GM21723 (cell line): ENCODE measurements around the gene GLG1.
"Not testable (repeated sequence)": the region's sequence is repeated elsewhere in the genome, so short reads cannot be mapped to it uniquely, and the experiment has no call there.

Experiments
- ATAC-seq: cut with Tn5 transposase; IDR thresholded peaks from one replicate; pipeline ENCODE4 v1.9.1; 2021; ENCODE audit warnings: mild to moderate bottlenecking, moderate library complexity; ENCODE audit not compliant: unreplicated experiment

The GLG1 gene

DNA sequence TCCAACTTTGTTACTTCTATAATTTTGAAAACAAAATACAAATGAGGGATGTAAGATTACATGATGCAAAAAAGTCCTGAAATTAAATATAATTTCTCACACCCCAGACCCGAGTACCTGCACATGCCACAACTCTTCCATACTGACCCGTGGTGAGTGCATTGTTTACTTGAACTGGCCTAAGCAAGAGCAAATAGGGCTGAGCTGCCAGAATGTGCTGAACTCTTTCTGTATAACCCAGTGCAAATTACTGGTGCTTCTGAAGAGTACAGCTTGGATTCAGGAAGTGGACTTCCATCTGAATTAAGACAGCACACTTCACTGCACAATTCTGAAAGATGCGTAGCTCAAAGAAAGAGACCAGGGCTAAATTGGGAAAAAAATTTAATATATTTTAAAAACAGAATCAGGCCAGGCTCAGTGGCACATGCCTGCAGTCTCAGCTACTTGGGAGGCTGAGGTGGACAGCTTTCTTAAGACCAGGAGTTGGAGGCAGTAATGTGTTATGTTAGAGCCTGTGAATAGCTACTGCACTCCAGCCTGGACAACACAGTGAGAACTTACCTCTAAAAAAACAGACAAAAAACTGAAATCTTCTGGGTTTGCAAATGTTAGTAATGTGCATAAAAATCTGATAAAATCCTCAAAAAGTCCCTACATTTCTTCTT, 63.9 kb downstream of the GLG1 start:
- not testable (repeated sequence) for ATAC-seq

DNA sequence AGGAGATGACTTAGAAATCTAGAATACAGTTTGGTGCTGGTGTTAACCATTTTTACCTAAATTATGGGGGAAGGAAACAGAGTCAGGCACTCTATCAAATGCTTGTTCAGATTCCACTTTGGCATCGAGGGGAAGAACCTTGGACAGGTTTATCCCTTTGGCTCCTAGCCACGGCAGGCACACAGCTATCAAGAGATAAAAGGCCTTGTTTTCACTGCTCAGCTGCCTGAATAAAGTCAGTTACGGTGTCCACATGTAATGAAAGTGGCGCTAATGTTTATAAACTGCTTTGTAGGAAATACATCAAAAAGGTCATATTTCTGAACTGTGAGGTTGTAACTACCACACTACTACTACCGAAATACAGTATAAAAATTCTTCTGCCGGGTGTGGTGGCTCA, 66.3 kb downstream of the GLG1 start:
- ATAC-seq: not testable (repeated sequence)

DNA sequence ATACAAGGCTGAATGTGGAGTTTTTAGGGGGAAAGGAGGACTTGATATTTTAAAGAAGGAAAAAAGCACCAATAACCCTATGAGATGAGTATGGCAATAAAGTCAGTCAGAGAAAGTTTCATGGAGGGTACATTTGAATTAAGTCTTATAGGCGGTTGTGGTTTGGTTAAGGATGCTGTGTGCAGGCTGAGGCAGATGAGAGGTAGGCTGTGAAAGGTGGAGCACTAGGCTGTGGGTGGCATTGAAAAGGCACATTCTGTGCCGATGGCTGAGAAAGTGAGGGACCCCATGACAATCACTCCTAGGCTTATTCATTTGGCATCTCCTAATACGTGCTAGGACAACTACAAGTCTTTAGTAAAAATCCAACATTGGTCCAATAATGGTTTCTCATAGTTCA, 68.1 kb downstream of the GLG1 start:
- ATAC-seq: not testable (repeated sequence)

DNA sequence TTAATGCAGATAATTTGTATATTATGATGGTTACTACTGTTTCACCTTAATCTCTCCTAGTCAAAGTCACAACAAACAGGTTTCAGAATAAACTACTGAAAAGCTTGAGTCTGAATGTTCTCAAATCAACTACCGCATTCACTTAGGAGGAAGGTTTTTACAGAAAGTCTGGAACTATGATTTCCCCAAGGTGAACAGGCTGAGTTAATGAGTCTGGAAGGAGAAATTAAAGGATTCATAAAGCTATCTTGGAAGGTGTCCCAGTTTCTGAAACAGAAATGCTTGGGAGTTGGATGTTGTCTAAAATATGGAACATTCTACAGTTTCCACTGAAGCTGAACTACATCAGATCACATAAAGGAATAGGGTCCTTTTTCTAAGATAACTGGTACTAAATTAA, 69.2 kb downstream of the GLG1 start:
- ATAC-seq: not testable (repeated sequence)

DNA sequence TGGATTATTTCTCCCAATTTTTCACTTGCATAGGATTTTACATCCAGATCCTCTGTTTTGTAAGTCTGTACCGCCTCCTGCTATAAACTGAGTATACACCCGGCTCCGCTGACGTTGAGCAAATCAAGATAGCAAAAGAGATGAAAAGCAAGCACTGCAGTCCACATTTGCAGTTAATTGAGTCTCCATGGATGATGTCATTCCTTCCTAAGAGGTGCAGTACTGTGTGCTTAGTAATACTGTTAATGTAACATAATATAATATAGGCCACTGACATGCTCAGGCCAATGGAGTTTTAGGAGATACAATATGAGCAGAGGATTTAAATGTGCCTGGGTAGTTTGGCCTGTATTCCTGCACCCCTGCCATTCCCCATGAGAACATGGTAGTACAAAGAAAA, 72.3 kb downstream of the GLG1 start:
- not testable (repeated sequence) for ATAC-seq

DNA sequence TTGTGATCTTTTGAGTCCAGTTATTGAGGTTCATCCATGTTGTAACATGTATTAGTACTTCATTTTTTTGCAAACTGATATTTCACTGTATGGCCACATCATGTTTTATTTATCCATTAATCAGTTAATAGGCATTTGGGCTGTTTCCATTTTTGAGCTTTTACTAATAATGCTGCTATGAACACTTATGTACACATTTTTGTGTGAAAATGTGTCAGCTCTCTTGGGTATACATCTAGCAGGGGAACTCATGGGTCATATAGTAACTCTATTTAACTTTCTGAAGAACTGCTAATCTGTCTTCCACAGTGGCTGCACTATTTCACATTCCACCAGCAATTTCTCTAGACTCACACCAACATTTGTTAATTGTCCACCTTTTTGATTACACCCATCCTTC, 82.0 kb downstream of the GLG1 start:
- ATAC-seq: no peak

DNA sequence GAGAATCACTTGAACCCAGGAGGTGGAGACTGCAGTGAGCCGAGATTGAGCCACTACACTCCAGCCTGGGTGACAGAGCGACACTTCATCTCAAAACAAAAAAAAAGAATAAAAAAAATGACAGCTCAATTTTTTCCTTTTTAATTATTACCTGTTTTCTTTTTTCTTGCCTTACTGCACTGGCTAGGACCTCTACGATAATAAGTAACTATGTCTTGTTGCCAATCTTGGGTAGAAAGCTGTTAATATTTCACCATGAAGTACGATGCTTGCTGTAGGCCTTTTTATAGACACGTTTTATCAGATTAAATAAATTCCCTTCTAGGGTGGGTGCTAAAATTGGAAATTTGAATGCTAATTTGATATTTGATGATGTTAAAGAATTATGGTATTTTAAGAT, 82.8 kb downstream of the GLG1 start:
- no peak for ATAC-seq

DNA sequence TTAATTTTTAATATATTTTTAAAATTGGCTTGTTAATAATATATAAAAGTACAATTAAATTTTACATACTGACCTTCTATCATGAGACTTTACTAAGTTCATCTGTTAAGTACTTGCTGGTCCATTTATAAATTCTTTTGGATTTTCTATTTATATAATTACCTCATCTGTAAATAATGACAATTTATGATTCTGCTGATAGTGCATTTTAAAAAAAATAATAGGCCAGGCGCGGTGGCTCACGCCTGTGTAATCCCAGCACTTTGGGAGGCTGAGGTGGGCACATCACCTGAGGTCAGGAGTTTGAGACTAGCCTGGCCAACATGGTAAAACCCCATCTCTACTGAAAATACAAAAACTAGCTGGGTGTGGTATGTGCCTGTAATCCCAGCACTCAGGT, 83.2 kb downstream of the GLG1 start:
- not testable (repeated sequence) for ATAC-seq

DNA sequence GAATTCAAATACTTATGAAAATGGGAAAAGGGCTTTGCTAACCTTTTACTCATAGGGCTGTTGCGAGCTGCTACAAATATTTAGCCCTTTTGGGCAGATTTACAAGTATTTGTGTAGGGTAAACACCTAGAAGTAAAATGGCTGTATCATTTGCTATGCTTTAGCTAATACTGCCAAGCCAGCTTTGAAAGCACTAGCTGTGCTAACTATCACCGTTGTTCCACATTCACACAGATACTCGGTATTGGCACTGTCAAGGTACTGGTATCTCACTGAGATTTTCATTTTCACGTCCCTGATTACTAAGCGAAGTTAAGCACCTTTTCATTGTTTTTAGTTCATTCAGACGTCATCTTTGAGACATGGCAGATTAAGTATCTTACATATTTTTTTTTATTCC, 84.8 kb downstream of the GLG1 start:
- ATAC-seq: no peak

DNA sequence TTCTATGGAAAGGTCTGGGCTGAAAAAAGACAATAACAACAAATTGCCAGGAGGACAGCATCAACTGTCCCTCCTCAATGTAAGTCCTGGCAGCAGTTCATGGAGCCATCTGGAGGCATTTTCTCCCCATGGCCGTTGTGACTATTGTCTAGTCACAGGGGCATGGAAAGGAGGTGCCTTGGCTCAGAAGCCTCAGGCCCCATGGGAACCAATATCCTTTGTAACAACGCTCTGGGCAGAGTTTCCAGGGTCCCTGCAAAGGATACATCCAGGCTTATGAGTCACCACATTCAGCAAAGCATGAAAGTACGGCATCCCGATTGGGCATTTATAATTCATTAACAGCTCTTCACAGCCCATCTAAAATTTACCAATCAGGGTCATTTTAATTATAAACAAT, 85.2 kb downstream of the GLG1 start:
- no peak for ATAC-seq

DNA sequence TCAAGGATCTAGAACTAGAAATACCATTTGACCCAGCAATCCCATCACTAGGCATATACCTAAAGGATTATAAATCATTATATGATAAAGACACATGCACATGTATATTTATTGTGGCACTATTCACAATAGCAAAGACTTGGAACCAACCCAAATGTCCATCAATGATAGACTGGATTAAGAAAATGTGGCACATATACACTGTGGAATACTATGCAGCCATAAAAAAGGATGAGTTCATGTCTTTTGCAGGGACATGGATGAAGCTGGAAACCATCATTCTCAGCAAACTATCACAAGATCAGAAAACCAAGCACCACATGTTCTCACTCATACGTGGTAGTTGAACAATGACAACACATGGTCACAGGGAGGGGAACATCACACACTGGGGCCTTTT, 88.0 kb downstream of the GLG1 start:
- ATAC-seq: not testable (repeated sequence)

DNA sequence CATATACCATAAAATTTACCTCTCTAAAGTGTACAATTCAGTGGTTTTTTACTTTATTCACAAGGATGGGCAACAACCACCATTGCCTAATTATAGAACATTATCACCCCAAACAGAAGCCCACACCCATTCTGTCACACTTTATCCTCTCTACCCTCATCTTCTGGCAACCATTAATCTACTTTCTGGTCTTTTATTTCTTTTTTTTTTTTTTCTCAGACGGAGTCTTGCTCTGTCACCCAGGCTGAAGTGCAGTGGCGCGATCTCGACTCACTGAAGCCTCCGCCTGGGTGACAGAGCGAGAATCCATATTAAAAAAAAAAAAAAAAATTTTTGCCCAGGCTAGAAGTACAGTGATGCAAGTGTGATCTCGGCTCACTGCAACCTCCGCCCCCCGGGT, 95.0 kb downstream of the GLG1 start:
- ATAC-seq: no peak

DNA sequence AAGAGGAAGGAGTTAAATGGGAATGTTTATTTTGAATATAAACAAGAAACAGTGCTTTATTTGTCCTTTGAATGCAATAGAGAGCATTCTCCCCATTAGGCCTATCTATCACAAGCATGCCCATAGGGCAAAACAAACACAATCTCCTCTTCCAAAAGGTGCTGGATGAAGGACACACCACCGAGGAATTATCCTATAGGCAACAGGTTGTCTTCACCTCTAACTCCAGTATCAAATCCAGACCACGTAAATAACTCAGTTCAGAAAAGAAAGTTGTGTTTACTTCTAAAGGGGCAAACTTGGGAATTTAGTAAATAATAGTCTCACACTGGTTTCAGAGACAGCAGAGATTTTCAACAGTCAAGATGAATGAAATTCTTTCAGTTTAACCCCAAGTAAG, 101.9 kb downstream of the GLG1 start:
- no peak for ATAC-seq

DNA sequence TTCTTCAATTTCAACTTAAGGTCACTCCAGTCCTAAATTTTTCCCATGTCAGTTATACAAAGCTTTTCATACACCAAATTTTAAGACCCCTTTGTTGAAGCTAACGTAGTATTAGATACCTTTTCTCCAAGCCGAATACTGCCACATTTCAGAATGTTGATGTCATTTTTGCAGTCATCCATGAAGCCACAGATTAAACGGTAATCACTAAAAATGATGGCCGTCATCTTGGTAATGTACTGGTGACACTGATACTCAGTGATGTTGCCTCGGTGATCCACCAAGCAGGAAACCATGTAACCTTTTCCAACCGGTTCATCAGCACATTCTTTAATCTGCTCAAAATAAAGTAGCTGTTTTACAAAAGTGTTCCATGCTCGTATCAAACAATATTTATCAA, 103.5 kb downstream of the GLG1 start:
- no peak for ATAC-seq

DNA sequence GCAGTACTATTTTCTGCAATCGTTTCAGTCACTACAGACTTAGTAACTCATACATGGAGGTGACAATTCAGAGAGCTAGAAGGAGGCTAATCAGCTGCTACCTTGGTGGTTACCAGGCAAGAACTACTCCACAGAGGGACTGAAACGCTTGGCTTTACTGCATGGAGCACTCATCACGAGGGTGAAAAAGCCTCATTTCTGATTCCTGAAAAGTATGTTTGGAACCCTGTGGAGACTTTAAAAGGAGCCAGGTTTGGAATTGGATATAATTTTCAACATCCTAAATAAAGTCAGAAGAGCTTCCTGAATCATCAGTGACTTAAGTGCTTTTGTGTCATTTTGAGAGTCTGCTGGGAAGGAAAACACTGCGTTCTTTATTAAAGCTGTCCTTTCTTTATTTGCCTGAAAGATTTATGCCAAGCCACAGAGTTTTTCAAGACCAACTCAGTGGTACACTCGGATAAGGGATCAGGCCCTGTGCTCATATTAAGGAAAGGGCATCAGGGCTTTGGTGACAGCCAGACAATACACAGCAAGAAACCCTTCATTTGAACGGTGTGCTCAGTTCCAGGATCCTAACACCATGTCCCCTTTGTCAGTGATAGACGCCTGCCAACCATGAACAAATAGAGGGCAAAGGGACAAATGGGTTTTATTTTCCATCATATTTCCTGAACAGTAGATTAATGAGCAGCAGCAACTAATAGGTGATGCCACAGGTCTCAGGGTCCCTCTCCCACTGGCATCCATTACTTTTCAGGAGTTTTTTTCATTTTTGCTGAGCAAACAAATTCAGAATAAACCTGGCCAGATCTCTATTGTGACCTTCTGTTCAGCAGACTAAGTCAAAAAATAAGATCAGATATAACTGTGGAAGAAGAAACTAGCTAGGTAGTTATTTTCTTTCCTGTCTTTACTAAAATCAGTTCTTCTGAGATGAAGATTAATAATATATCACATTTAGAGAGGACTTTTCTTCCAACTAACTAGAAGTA, 105.1 kb downstream of the GLG1 start:
- no peak for ATAC-seq

DNA sequence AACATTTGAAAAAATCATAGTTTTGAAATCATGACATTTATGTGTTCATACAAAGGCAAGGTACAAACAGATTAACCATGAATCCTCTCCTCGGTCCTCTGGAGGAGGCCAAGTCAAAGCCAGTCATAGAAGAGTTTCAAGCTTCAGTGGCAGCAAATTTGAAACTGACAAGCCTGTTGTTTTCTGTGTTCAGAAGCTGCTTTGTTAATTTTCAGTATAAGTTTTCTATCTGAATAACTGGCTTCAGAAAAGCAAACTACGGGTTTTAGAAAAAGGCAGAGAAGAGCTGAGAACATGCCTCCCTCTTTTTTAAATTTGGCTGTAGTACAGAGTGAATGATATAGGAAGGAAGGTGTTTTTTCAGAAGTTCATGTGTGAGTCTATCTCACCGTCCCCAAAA, 106.0 kb downstream of the GLG1 start:
- ATAC-seq: no peak

DNA sequence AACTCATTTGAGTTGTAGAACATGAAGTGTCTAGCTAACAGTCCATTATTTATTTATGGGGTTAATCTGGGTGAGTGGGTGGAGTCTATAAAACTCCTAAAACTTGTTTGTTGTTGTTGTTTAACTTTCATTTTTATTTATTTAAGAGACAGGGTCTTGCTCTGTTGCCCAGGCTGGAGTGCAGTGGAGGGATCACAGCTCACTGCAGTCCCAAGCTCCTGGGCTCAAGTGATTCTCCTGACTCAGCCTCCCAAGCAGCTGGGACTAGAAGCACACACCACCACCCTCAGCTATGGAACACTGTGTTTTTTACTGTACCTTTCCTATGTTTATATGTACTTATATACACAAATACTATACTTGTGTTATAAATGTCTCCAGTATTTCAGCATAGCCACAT, 107.8 kb downstream of the GLG1 start:
- no peak for ATAC-seq

DNA sequence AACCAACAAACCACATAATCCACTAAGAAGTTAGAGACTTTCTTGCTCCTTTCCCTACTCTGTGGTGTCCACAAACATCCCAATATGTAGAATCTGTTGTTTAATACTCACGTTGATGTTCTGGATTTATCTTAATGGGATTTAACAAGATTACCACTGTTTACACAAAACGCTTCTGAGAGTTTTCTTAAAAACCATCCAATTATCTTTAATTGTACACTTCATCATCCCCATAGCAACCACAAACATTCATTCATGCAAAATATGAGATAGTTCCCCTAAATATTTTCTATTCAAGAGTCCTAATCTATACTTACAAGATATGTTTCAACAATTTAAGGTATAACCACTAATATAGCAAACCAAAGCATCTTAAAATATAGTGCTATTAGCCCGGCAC, 109.2 kb downstream of the GLG1 start:
- no peak for ATAC-seq

DNA sequence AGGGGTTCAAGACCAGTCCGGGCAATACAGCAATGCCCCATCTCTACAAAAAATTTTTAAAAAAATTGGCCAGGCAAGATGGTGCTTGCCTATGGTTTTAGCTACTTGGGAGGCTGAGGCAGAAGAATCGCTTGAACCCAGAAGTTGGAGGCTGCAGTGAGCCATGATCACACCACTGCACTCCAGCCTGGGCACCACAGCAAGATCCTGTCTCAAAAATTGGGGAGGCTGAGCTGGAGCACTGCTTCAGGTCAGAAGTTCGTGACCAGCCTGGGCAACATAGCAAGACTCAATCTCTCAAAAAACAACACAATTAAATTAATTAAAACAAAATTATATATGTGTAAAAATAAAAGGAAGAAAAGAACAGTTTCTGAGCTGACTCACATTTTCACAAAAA, 110.9 kb downstream of the GLG1 start:
- ATAC-seq: no peak

DNA sequence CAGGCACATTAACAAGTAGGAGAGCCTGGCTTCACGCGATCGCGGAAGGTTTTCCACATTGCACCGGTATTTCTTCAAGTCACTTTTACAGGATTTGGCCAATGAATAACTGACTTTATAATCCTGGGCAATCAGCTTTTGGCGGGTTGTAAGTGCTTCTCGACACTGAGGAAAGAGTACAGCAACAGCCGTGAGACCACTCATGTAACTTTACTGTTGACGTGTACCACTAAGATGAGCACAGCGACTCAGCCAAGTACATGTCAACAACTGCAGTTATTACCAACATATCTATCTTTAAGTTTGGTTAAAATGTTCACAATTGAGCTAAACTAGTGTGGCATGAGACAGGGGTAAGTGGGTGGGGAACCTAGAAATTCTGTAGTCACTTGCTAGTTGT, 113.9 kb downstream of the GLG1 start:
- no peak for ATAC-seq

DNA sequence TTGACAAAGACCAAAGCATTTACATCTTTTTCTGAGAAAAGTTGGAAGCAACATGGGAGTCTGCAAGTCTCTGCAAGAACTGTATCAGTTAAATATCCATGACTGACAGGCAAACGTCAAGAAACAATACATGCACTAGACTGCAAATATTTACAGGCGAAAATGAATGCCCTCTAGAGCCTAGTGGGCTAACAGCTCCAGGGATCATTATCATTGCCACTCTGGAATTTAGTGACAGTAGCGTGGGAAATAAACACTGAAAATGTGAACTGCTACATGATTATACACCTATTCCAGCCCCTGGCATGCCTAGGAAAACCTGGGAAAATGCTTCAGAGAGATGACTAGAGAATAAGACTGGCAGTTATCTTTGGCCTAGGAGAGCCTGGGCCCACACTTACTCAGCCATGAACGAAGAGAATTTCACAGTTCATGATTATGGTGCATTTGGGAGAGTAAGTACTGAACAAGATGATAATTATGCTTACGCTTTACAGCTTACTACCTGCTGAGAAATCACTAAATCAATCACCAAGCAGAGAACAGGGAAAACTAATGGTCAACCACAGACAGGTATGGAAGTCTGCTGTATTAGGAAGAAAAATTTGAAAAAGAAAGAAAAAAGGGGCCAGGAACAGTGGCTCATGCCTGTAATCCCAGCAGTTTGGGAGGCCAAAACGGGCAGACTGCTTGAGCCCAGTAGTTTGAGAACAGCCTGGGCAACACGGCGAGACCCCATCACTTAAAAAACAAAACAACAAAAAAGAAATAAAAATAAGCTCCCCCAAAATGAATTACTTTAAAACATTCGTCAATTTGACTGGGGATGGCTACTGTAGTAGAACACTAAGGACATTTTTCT, 119.0 kb downstream of the GLG1 start:
- ATAC-seq: no peak
